ENCODE data around the gene CERS3. TPM values are rescaled to one million over a fixed set of nuclear protein-coding genes. Genes with fewer than 3 reads are reported as not detected.
A peak's percentile ranks its signal among the peaks of the same experiment; 100 is the strongest.

CERS3 gene
- total and polyA plus RNA-seq, 3 donors from 2014 or later, result 13.4 to 48.6 (median 17.8) TPM

DNA sequence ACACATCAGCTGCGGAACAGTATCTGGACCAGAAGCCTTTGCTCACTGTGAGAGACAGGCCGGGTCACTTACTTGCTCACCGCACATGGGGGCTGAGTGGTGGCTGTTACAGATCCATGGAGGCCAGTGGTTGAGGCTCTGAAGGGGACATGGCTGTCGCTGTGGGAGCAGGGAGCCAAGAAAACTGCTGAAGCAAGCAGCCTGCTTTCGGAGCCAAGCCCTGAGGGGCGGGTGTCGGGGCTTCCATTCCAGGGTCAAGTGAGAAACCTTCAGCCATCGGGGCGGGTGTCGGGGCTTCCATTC lies 144.7 kb downstream of the CERS3 start:
- Histone ChIP-seq H3K4me1 (no peaks in the 10 kb centered on the region), H3K27me3 (no peaks in the 10 kb centered on the region), H3K36me3 (ENCODE audit: low read depth, missing control alignments) (no peaks in the 10 kb centered on the region), H3K27ac (no peak overlapping the region), H3K9me3 (no peaks in the 10 kb centered on the region), H3K4me3 (no peak overlapping the region)
- 70 to 81% methylated on average over 5 to 10 of the region's 10 CpGs for WGBS, 2 donors
- TF ChIP-seq POLR2A (IDR thresholded peaks at IDR 0.05), result no peak
- TF ChIP-seq, protein P1, sequence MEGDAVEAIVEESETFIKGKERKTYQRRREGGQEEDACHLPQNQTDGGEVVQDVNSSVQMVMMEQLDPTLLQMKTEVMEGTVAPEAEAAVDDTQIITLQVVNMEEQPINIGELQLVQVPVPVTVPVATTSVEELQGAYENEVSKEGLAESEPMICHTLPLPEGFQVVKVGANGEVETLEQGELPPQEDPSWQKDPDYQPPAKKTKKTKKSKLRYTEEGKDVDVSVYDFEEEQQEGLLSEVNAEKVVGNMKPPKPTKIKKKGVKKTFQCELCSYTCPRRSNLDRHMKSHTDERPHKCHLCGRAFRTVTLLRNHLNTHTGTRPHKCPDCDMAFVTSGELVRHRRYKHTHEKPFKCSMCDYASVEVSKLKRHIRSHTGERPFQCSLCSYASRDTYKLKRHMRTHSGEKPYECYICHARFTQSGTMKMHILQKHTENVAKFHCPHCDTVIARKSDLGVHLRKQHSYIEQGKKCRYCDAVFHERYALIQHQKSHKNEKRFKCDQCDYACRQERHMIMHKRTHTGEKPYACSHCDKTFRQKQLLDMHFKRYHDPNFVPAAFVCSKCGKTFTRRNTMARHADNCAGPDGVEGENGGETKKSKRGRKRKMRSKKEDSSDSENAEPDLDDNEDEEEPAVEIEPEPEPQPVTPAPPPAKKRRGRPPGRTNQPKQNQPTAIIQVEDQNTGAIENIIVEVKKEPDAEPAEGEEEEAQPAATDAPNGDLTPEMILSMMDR (IDR thresholded peaks at IDR 0.05), result no peak
- intact Hi-C loops (cut with DNase I; ENCODE audit: low total_unique reads), result no loop called here
- DNase-seq, result no peak

GRCh38 chr15:100383302-100384107 lies 145.2 kb downstream of the CERS3 start:
- H3K4me1 ChIP-seq, result no peaks in the 10 kb centered on the region
- no peak for TF ChIP-seq POLR2A (IDR thresholded peaks at IDR 0.05)
- TF ChIP-seq, protein P1 (IDR thresholded peaks at IDR 0.05), result peak; percentile 20 to 51 (median 34)
- H3K36me3 ChIP-seq (ENCODE audit: low read depth, missing control alignments), result no peaks in the 10 kb centered on the region
- no peaks in the 10 kb centered on the region for H3K27me3 ChIP-seq
- intact Hi-C loops (cut with DNase I; ENCODE audit: low total_unique reads), result no loop called here
- 42 to 69% methylated on average over 2 to 3 of the region's 3 CpGs for WGBS, 2 donors
- no peak overlapping the region for H3K27ac ChIP-seq
- H3K4me3 ChIP-seq, result no peak overlapping the region
- peak; percentile 52 for DNase-seq
- H3K9me3 ChIP-seq, result no peaks in the 10 kb centered on the region

DNA sequence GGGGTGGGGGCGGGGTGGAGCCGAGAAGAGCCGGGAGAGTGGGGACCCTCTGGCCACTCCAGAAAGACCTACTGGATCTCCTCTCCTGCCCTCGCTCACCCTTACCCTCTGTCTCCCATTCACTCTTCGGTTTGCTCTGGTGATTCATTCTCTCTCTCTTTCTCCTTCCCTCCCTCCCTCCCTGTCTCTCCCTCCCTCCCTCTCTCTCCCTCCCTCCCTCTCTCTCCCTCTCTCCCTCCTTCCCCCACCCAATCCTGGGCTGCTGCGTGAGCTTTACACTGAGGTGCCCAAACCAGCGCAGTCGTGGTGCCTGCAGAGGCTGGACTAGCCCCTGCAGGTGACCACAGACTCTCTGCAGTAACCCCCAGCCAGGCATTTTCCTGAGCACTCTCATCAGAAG lies 154.8 kb downstream of the CERS3 start:
- Histone ChIP-seq H3K36me3 (ENCODE audit: low read depth, missing control alignments) (no peaks in the 10 kb centered on the region), H3K4me3 (peak overlapping the region in 1 of 2 donors; percentile 42), H3K9me3 (no peaks in the 10 kb centered on the region), H3K27me3 (no peaks in the 10 kb centered on the region), H3K27ac (no peak overlapping the region), H3K4me1 (no peaks in the 10 kb centered on the region)
- DNase-seq, result no peak
- intact Hi-C loops (cut with DNase I; ENCODE audit: low total_unique reads), result no loop called here
- TF ChIP-seq POLR2A (IDR thresholded peaks at IDR 0.05), result no peak
- TF ChIP-seq, protein P1 (IDR thresholded peaks at IDR 0.05), result no peak
- 15 to 21% methylated on average over 8 of the region's 8 CpGs for WGBS, 2 donors

DNA sequence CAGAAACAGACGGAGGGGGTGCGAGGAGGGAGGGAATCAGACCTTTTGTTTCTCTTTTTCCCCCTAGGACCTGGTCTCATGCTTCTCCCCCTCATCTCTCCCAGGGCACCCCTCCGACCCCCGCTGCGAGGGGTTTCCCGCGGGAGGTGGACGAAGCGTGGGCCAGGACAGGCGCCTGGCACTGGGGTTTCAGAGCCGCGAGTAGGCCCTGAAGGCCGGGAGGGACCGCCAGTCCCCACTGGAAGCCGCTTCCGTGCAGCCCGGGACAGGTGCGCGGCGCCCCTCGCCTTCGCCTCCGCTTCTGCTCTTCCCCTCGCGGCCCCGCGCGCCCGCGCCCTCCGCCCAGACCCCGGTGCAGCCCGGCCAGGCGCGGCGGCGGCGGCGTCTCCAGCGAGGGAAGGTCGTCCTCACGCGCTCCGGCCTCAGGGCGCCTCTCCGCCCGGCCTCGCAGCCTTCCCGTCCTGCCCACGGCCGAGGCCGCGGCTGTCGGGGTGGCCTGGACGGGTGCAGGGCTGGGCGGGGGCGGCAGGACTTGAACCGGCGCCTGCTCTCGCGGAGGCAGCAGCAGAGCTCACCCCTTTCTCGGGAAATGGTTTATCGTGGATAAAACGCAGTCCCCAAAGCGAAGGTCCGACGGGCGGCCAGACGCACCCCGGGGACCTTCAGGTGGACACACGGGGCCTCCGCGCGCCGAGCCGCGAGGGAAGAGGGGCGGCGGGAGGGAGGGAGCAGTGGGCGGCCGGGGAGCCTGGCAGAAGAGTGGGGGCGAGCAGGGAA lies 155.4 kb downstream of the CERS3 start:
- TF ChIP-seq, protein P1 (IDR thresholded peaks at IDR 0.05), result no peak
- no peak for TF ChIP-seq POLR2A (IDR thresholded peaks at IDR 0.05)
- WGBS, 2 donors, result 1 to 3% methylated on average over 18 to 72 of the region's 82 CpGs
- Histone ChIP-seq H3K9me3 (no peaks in the 10 kb centered on the region), H3K4me1 (no peaks in the 10 kb centered on the region), H3K27me3 (no peaks in the 10 kb centered on the region), H3K4me3 (peak overlapping the region; percentile 24 to 42), H3K27ac (no peak overlapping the region), H3K36me3 (ENCODE audit: low read depth, missing control alignments) (no peaks in the 10 kb centered on the region)
- DNase-seq, result no peak
- intact Hi-C loops (cut with DNase I; ENCODE audit: low total_unique reads), result no loop called here
